ENCODE measurements around the gene GADD45GIP1. TPM values are rescaled to one million over a fixed set of nuclear protein-coding genes. Genes with fewer than 3 reads are reported as not detected.

Gene GADD45GIP1
- total RNA-seq, 2 donors from 2014 or later: 13.1 to 17.5 TPM

- ATAC-seq (no peak), DNase-seq (no peak)
- intact Hi-C loops (cut with DNase I, micrococcal nuclease): no loop called here
Observed at GRCh38 chr19:12947702-12948611, 9.1 kb downstream of the GADD45GIP1 start.

DNA sequence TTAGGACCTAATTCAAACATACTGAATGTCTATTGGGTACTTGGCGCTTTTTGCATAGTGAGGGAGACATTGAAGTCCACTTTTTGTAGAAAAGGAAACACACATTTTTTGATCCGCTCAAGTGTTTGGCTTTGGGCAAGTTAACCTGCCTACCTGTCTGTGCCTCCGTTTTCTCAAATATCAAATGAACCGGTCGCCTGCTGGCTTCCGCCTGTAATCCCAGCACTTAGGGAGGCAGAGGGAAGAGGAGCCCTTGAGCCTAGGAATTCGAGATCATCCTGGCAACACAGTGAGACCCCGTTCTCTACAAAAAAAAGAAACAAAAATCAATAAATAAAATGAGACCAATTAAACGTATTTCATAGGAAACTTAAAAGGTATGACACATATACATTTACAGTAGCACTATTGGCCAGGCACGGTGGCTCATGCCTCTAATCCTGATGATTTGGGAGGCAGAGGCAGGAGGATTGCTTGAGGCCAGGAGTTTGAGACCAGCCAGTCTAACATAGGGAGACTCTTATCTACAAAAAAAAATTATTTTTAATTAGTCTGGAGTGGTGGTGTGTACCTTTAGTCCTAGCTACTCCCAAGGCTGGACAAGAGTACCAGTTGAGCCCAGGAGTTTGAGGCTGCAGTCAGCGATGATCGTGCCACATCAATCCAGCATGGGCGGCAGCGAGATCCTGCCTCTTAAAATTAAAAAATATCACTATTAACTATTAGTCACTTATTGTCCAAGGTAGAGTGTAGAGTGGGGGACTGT, 10.1 kb downstream of the GADD45GIP1 start:
- ATAC-seq (no peak), DNase-seq (no peak)
- intact Hi-C loops (cut with DNase I, micrococcal nuclease): no loop called here

DNA sequence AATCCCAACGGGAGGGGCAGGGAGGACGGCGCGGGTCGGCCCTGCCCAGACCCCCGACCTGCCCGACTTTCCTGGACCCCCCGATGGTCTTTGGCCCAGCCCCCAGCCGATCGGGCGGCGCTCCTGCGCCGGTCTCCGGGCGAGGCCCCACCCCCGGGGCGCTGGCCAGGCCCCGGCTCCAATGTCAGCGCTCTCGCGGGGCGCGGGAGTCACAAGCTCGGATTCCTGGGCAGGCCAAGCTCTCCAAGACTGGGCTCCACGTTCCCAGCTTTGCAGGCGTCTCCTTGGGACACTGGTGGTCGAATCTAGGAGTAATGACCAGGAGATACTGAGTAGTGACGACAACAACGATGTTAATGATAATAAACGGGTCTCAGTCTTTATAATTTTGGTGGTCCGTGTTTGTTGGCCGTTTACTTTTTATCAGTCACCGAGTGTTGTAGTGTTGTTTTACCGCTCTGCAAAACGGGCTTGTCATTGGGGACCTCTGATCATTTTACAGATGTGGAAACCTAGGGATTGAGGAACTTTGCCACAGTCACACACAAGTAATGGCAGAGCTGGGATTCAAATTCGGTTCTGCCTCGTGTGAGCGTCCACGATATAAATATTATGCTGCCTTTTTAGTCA, 10.8 kb downstream of the GADD45GIP1 start:
- intact Hi-C loops (cut with DNase I, micrococcal nuclease): no loop called here
- DNase-seq (peak; percentile 74 to 76), ATAC-seq (peak; percentile 82)

DNA sequence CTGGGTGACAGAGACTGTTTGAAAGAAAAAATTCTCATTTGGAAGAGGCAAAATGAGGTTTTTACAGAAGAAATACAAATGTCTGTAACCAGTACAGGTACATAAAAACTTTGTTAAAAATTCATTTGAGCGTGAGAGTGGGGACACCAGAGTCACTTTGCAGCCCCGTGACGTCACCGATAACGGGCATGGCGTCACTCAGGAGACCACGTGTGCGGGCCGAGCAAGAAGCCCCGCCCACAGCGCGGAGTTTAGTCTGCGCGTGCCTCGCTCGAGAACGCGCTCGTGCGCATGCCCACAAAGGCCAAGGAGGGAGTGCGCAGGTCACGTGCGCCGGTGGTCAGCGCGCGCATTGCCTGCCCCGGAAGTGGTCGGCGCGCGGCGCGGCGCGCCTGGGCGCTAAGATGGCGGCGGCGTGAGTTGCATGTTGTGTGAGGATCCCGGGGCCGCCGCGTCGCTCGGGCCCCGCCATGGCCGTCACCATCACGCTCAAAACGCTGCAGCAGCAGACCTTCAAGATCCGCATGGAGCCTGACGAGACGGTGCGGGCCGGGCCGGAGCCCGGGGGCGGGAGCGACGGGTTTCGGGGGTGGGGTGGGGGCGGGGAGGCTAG, 11.4 kb downstream of the GADD45GIP1 start, which contains the start of gene RAD23A:
TSS of gene RAD23A (plus strand) at position 384 of the 613 bp plus-strand sequence. CDS start at position 471, 87 bp downstream.
- ATAC-seq (peak; percentile 93), DNase-seq (peak; percentile 97 to 100)
- intact Hi-C loops (cut with DNase I, micrococcal nuclease): no loop called here

DNA sequence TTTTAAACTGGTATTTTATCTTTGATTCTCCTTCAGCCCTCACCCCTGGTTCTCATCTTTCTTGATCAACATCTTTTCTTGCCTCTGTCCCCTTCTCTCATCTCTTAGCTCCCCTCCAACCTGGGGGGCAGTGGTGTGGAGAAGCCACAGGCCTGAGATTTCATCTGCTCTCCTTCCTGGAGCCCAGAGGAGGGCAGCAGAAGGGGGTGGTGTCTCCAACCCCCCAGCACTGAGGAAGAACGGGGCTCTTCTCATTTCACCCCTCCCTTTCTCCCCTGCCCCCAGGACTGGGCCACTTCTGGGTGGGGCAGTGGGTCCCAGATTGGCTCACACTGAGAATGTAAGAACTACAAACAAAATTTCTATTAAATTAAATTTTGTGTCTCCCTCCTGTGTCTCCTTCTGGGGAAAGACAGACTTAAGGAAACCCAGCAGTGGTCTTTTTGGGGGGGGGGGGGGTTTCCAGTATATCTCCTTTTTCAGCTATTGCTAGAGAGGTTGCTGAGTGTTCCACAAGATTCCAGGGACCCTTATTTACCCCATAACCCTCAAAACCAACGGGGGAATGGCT, 12.8 kb downstream of the GADD45GIP1 start:
- intact Hi-C loops (cut with DNase I, micrococcal nuclease): no loop called here
- no peak for DNase-seq
- ATAC-seq: no peak

DNA sequence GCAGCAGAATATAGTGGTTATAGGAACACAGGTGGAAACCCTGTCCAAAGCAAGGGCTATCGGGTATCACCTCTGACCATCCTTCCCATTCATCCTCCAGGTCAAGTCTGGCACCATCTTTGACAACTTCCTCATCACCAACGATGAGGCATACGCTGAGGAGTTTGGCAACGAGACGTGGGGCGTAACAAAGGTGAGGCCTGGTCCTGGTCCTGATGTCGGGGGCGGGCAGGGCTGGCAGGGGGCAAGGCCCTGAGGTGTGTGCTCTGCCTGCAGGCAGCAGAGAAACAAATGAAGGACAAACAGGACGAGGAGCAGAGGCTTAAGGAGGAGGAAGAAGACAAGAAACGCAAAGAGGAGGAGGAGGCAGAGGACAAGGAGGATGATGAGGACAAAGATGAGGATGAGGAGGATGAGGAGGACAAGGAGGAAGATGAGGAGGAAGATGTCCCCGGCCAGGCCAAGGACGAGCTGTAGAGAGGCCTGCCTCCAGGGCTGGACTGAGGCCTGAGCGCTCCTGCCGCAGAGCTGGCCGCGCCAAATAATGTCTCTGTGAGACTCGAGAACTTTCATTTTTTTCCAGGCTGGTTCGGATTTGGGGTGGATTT, 13.5 kb downstream of the GADD45GIP1 start:
- DNase-seq: no peak
- no peak for ATAC-seq
- intact Hi-C loops (cut with DNase I, micrococcal nuclease): no loop called here

DNA sequence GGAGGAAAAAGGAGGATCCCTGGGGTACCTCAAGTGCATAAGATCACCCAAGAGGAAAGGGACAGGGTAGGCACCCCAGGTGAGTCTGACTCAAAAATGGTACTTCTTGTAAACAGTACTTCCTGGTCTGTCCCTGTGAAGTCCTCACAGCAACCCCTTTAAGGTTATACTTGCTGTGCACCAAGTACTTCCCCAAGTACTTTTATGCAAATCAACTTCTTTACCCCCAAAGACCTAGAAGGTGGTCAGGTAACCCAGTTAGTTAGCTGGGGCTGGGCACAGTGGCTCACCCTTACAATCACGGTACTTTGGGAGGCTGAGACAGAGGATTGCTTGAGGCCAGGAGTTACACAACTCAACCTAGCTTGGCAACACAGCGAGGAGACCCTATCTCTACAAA, 16.1 kb downstream of the GADD45GIP1 start:
- ATAC-seq: no peak
- intact Hi-C loops (cut with DNase I, micrococcal nuclease): no loop called here
- no peak for DNase-seq

DNA sequence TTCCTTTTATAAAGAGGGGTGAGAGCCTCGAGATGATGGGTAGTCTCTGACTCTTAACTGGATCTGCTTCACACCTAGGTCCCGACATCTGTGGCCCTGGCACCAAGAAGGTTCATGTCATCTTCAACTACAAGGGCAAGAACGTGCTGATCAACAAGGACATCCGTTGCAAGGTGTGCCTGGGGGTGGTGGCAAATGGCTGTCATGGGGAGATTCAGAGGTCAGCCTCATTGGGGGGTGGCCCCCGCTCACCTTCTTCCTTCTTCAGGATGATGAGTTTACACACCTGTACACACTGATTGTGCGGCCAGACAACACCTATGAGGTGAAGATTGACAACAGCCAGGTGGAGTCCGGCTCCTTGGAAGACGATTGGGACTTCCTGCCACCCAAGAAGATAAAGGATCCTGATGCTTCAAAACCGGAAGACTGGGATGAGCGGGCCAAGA, 17.0 kb downstream of the GADD45GIP1 start:
- ATAC-seq (no peak), DNase-seq (no peak)
- intact Hi-C loops (cut with DNase I, micrococcal nuclease): no loop called here

- DNase-seq (peak in 1 of 2 donors; percentile 38), ATAC-seq (peak; percentile 52)
- intact Hi-C loops (cut with DNase I, micrococcal nuclease): no loop called here
Observed at GRCh38 chr19:12938779-12939601, 18.0 kb downstream of the GADD45GIP1 start.

GRCh38 chr19:12937927-12938778, 18.9 kb downstream of the GADD45GIP1 start, which contains the start of gene CALR:
Gene CALR, plus strand, starts transcription at chr19:12938609. Its CDS starts 71 bp downstream, at chr19:12938680.
- intact Hi-C loops (cut with DNase I, micrococcal nuclease): no loop called here
- DNase-seq: peak; percentile 99 to 100
- peak; percentile 86 for ATAC-seq

GRCh38 chr19:12937093-12937926, 19.7 kb downstream of the GADD45GIP1 start:
- no peak for ATAC-seq
- intact Hi-C loops (cut with DNase I, micrococcal nuclease): no loop called here
- peak; percentile 50 to 66 for DNase-seq

- ATAC-seq: no peak
- DNase-seq: no peak
Observed at GRCh38 chr19:12936582-12936981, 20.4 kb downstream of the GADD45GIP1 start.

GRCh38 chr19:12935071-12935470, 22.0 kb downstream of the GADD45GIP1 start:
- intact Hi-C loops (cut with DNase I, micrococcal nuclease): no loop called here
- ATAC-seq (no peak), DNase-seq (no peak)

More at GRCh38 chr19:12936582-12936981, 20.4 kb downstream of the GADD45GIP1 start:
- intact Hi-C loops (cut with DNase I, micrococcal nuclease): no loop called here

DNA sequence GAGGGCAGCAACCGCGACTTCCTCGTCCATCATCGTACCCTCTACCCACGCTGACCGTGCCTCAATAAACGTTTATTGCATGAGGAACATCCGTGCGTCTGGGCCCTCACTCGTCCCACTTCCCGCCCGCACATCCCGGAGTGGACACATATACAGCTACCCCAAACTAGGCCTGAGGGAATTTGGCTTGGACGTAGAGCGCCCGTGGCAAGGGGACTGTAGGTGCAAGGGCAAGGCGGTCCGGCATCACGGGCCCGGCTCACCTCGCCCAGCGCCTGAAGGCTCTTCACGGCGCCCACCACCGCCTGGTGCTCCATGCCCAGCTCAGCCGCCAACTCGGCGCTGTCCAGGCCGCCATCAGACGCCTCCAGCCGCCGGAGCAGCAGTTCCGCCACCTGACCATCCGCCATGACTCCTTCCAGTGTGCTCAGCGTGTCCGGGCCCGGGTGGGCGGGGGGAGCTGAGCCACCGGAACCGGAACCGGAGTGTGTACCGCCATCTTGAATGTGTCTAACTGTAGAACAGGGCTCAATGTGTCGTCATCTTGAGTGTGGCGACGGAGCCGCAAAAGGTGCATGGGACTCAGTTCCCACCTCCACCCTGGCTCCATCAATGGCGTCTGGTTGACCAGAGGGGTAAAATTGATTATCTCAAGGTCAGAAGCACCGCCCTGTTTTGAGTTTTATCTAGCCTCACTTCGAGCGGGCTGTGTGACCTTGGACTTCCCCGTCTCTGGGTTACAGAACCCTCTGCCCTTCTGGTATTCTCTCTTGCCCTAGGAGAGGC, 23.5 kb downstream of the GADD45GIP1 start, which contains the start of gene FARSA:
TSS of gene FARSA (minus strand) at position 425 of the 786 bp plus-strand sequence. CDS start at position 410, 15 bp downstream.
- intact Hi-C loops (cut with DNase I, micrococcal nuclease): no loop called here
- ATAC-seq: peak; percentile 78
- peak; percentile 92 to 93 for DNase-seq
